ENCODE measurements around the gene STRN4. TPM values are rescaled to one million over a fixed set of nuclear protein-coding genes. Genes with fewer than 3 reads are reported as not detected.
A peak's percentile ranks its signal among the peaks of the same experiment; 100 is the strongest.
"Not testable (repeated sequence)": the region's sequence is repeated elsewhere in the genome, so short reads cannot be mapped to it uniquely, and the experiment has no call there.

Gene STRN4
- total RNA-seq, 1 donor from 2014 or later = 124 TPM

- H3K36me3 Mint-ChIP-seq = peaks cover 6% of the 10 kb centered on the region
- no peaks in the 10 kb centered on the region for H3K9me3 Mint-ChIP-seq
- peak overlapping the region; percentile 97 for H3K27ac Mint-ChIP-seq
- H3K4me3 Mint-ChIP-seq = peak overlapping the region; percentile 92
- TF ChIP-seq CTCF (IDR thresholded peaks at IDR 0.05; ENCODE audit: unreplicated experiment) = no peak
- H3K4me1 Mint-ChIP-seq = peaks cover 17% of the 10 kb centered on the region
- no peak for DNase-seq (ENCODE audit: low spot score in 2 of 2, unreplicated experiment in 2 of 2)
- H3K27me3 Mint-ChIP-seq (ENCODE audit: low read depth) = no peaks in the 10 kb centered on the region
Measured at GRCh38 chr19:46715620-46715974, 30.7 kb downstream of the STRN4 start.

GRCh38 chr19:46714444-46715106, 31.7 kb downstream of the STRN4 start:
- Mint-ChIP-seq H3K27ac (peak overlapping the region; percentile 97), H3K9me3 (no peaks in the 10 kb centered on the region), H3K27me3 (ENCODE audit: low read depth) (no peaks in the 10 kb centered on the region), H3K4me3 (peak overlapping the region; percentile 92), H3K36me3 (peaks cover 8% of the 10 kb centered on the region), H3K4me1 (peaks cover 17% of the 10 kb centered on the region)
- DNase-seq (ENCODE audit: low spot score in 2 of 2, unreplicated experiment in 2 of 2) = peak in 1 of 2 experiments; percentile 54
- TF ChIP-seq CTCF (IDR thresholded peaks at IDR 0.05; ENCODE audit: unreplicated experiment) = no peak

GRCh38 chr19:46713781-46714443, 32.3 kb downstream of the STRN4 start:
- Mint-ChIP-seq H3K4me1 (peaks cover 17% of the 10 kb centered on the region), H3K9me3 (no peaks in the 10 kb centered on the region), H3K4me3 (peak overlapping the region; percentile 92), H3K36me3 (peaks cover 7% of the 10 kb centered on the region), H3K27ac (peak overlapping the region; percentile 89), H3K27me3 (ENCODE audit: low read depth) (no peaks in the 10 kb centered on the region)
- no peak for TF ChIP-seq CTCF (IDR thresholded peaks at IDR 0.05; ENCODE audit: unreplicated experiment)
- peak; percentile 62 to 76 for DNase-seq (ENCODE audit: low spot score in 2 of 2, unreplicated experiment in 2 of 2)

GRCh38 chr19:46712768-46713338, 33.4 kb downstream of the STRN4 start:
- H3K9me3 Mint-ChIP-seq; H3K27me3 Mint-ChIP-seq (ENCODE audit: low read depth); DNase-seq (ENCODE audit: low spot score in 2 of 2, unreplicated experiment in 2 of 2); H3K36me3 Mint-ChIP-seq: not testable (repeated sequence)
- H3K4me1 Mint-ChIP-seq = peaks cover 17% of the 10 kb centered on the region
- peak overlapping the region; percentile 92 for H3K4me3 Mint-ChIP-seq
- H3K27ac Mint-ChIP-seq = peak overlapping the region; percentile 64

GRCh38 chr19:46710687-46711086, 35.6 kb downstream of the STRN4 start:
- Mint-ChIP-seq H3K4me3 (no peak overlapping the region), H3K27ac (no peak overlapping the region), H3K27me3 (ENCODE audit: low read depth) (no peaks in the 10 kb centered on the region), H3K4me1 (peaks cover 12% of the 10 kb centered on the region), H3K36me3 (peaks cover 20% of the 10 kb centered on the region), H3K9me3 (no peaks in the 10 kb centered on the region)
- no peak for TF ChIP-seq CTCF (IDR thresholded peaks at IDR 0.05; ENCODE audit: unreplicated experiment)
- no peak for DNase-seq (ENCODE audit: low spot score in 2 of 2, unreplicated experiment in 2 of 2)
